Endothelial cell of coronary artery (primary cell): ENCODE results near the gene PVALEF. TPM values are rescaled to one million over a fixed set of nuclear protein-coding genes. Genes with fewer than 3 reads are reported as not detected.

Experiments
- total RNA-seq: library from RNA; depleted of rRNA; stranded (reverse); fragments of >200 nt; gene quantifications from 2 replicates; pipeline ENCODE4 v1.2.3, GENCODE V29; 2014

PVALEF gene
- total RNA-seq, result not detected in 2 replicates

DNA sequence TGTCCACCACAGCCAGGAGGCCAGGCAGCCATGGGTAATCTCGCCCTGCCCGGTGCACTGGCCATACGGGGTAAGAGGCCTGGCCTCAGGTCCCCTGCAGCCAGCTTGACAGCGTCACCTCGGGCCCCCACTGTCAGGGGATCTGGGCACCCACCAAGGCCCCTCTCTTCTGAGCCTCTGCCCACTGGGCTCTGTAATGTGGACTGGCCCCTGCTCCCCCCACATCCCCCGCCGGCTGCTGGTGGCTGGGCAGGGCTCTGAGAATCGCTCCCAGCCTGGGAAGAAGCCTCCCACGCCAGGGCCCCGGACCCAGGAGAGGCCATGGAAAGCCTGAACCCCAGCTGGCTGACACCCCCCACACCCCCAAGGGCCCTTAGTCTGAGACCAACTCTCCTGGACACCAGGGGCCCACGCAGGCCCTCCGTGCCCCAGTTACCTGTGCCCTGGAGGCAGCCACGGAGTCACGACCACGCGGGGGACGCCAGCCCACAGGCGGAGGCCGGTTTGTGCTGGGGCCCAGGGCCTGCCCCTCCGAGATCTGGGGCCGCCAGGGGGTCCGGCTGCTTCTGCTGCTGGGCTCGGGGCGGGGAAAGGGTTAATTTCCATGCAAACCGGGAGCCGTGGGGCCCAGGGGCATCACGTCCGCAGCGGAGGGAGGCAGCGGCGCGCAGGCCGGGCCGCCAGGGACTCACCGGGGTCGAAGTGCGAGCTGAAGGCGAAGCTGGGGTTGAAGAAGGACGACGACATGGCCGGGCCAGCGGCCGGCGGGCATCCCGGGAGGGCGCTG, at the start of gene PVALEF:
Gene PVALEF (plus strand): TSS at position 262 of the 787 bp plus-strand sequence. CDS start 15,720 bp downstream, outside the sequence.

DNA sequence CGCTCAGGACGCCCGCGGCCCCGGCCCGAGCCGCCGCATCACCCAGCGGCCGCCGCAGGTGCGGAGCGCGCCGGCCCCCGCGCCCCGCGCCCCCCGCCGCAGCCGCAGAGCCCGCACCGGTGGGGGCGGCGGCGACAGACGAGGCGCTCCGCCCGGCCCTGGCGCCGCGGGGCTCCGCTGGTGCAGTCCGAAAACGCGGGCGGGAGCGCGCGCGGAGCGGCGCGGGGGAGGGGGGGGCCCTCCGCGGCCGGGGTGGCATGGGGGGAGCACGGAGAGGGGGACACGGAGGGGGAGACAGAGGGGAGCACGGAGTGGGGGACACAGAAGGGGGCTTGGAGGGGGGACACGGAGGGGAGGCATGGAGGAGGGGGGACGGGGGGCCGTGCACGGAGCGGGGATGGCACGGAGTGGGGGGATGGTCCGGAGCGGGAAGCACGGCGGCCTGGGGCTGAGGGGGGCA, 756 bp downstream of the PVALEF start, which contains the start of gene AATK:
Gene AATK (minus strand): TSS at position 189 of the 460 bp plus-strand sequence. CDS start 229 bp downstream, outside the sequence.

DNA sequence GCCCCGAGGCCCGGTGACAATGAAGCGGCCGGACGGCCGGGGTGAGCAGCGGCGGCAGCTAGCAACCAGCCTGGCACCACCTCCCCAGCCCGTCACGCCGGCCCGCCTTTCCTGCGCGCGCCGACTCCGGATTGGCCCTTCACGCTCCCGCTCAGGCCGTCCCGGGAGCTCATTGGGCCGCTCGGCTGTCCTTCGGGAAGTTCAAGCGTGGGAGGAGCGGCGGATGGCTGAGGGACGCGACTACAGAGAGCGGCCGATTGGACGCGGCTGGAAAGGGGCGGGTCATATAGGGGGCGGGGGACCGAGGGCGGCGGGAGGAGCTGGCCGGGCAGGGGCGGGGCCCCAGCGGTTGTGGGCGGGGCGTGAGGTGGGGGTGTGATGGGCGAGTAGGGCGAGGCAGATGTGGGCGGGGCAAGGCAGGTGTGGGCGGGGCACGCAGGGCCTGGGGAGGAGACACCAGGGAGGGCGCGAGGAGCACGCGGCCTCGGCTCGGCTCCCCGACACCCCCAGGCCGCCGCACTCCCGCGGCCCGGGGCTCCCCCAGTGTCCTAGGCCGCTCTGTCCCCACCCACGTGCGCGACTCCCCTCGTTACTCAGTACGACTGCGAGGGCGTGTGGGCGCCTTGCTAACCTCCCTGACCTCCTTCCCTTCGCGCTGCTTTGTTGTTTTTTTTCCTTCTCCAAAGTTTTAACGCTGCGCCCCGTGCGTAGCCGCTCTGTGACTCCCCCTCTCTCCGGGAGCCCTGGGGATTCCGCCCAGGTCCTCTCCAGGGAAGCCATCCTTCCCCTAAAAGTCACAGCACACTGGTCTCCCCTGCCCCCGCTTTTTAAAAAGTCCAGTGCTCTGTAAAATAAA, 57.8 kb downstream of the PVALEF start, which contains the start of gene CEP131:
Gene CEP131 (minus strand): TSS at position 60 of the 856 bp plus-strand sequence. CDS start 2,909 bp downstream, outside the sequence.

Other genes with a start within 250 kb of the PVALEF start
- gene CHMP6, start 173.7 kb upstream of the PVALEF start, total RNA-seq, result 16.8 and 17.0 TPM in 2 replicates
- 6.0 TPM in 2 replicates for gene BAIAP2, start 130.4 kb upstream of the PVALEF start, total RNA-seq
- gene AATK, start 714 bp downstream of the PVALEF start, total RNA-seq, result 2.4 TPM in 2 replicates
- gene CEP131, start 57.5 kb downstream of the PVALEF start, total RNA-seq, result 14.4 and 16.6 TPM in 2 replicates
- 10.2 and 17.9 TPM in 2 replicates for gene TEPSIN, start 73.5 kb downstream of the PVALEF start, total RNA-seq
- gene NDUFAF8, start 73.8 kb downstream of the PVALEF start, total RNA-seq, result 36.5 and 64.5 TPM in 2 replicates
- 54.8 and 64.0 TPM in 2 replicates for gene SLC38A10, start 129.8 kb downstream of the PVALEF start, total RNA-seq
- 2.4 and 5.6 TPM in 2 replicates for gene BAHCC1, start 229.9 kb downstream of the PVALEF start, total RNA-seq